GM23248 (cell line): ENCODE data around the gene UNC93B1. TPM values are rescaled to one million over a fixed set of nuclear protein-coding genes. Genes with fewer than 3 reads are reported as not detected.
"Not testable (repeated sequence)": the region's sequence is repeated elsewhere in the genome, so short reads cannot be mapped to it uniquely, and the experiment has no call there.

ENCODE experiments used
- DNase-seq: peaks from one replicate; pipeline ENCODE4 v3.0.0-alpha.2; 2015
- H2AFZ ChIP-seq: fragments of 200-600 bp; sonication (generic); 2 replicates; pipeline ENCODE4 v1.6.1; 2016; ENCODE audit warnings: antibody characterized with exemption
- H3F3A ChIP-seq: fragments of 200-600 bp; sonication (generic); 2 replicates; pipeline ENCODE4 v1.6.1; 2016; ENCODE audit warnings: mild to moderate bottlenecking, antibody characterized with exemption, mixed run types; ENCODE audit not compliant: insufficient read depth
- H3K27ac ChIP-seq: fragments of 200-600 bp; sonication (generic); 2 replicates; pipeline ENCODE4 v1.5.1; 2016; ENCODE audit warnings: mild to moderate bottlenecking
- H3K27me3 ChIP-seq: fragments of 200-600 bp; sonication (generic); replicated peaks from 2 replicates; pipeline ENCODE4 v1.6.1; 2016; ENCODE audit warnings: mild to moderate bottlenecking; ENCODE audit not compliant: insufficient read depth
- H3K36me3 ChIP-seq: fragments of 200-600 bp; sonication (generic); 2 replicates; pipeline ENCODE4 v1.6.1; 2016; ENCODE audit warnings: low read depth, mild to moderate bottlenecking
- H3K4me1 ChIP-seq: fragments of 200-600 bp; sonication (generic); 2 replicates; pipeline ENCODE4 v1.6.1; 2016; ENCODE audit warnings: mild to moderate bottlenecking; ENCODE audit not compliant: insufficient read depth
- H3K4me2 ChIP-seq: fragments of 200-600 bp; sonication (generic); one replicate; pipeline ENCODE4 v1.6.1; 2016; ENCODE audit warnings: mild to moderate bottlenecking; ENCODE audit not compliant: unreplicated experiment
- H3K4me3 ChIP-seq: fragments of 200-600 bp; sonication (generic); 2 replicates; pipeline ENCODE4 v1.5.1; 2016; ENCODE audit warnings: mild to moderate bottlenecking
- H3K79me2 ChIP-seq: fragments of 200-600 bp; sonication (generic); 2 replicates; pipeline ENCODE4 v1.6.1; 2016; ENCODE audit warnings: mild to moderate bottlenecking; ENCODE audit not compliant: insufficient read depth
- H3K9ac ChIP-seq: fragments of 200-600 bp; sonication (generic); 2 replicates; pipeline ENCODE4 v1.6.1; 2016; ENCODE audit warnings: mild to moderate bottlenecking
- H3K9me2 ChIP-seq: fragments of 200-600 bp; sonication (generic); 2 replicates; pipeline ENCODE4 v1.6.1; 2016; ENCODE audit warnings: mixed run types, mild to moderate bottlenecking, moderate library complexity; ENCODE audit not compliant: insufficient read depth
- H3K9me3 ChIP-seq: fragments of 200-600 bp; sonication (generic); one replicate; pipeline ENCODE4 v1.6.1; 2017; ENCODE audit warnings: low read depth
- H4K20me1 ChIP-seq: fragments of 200-600 bp; sonication (generic); 2 replicates; pipeline ENCODE4 v1.6.0; 2016; ENCODE audit not compliant: insufficient read depth
- EZH2 ChIP-seq: fragments of 200-600 bp; sonication (generic); IDR thresholded peaks from 2 replicates; pipeline ENCODE4 v1.6.1; 2018; ENCODE audit warnings: antibody characterized with exemption, mild to moderate bottlenecking; ENCODE audit not compliant: insufficient read depth, poor library complexity, severe bottlenecking
- EZH2phosphoT487 ChIP-seq: fragments of 200-600 bp; sonication (generic); IDR thresholded peaks from 2 replicates; pipeline ENCODE4 v1.6.1; 2018; ENCODE audit warnings: antibody characterized with exemption, moderate library complexity, mild to moderate bottlenecking, low read depth; ENCODE audit not compliant: insufficient read depth
- WGBS, 2 experiments: methylation state at CpG; one replicate each; pipeline ENCODE4 v1.1.6; 2015 to 2017; ENCODE audit warnings: low lambda C conversion rate in 2 of 2, low coverage in 1 of 2; ENCODE audit errors: missing lambda C conversion rate in 2 of 2; 5-methylcytosine and 5-hydroxymethylcytosine counted together
- in situ Hi-C: fragments of 300-500 bp; cut with MboI; formaldehyde crosslinking; loops from 2 replicates; pipeline ENCODE4 v1.15.0; 2020
- polyA plus RNA-seq: library from polyadenylated mRNA; unstranded; fragments of >200 nt; fragmentation: Nextera tagmentation; extraction: Ambion mirVana; gene quantifications from 2 replicates; pipeline ENCODE4 v1.2.1, GENCODE V29; 2016
- total RNA-seq: library from RNA; depleted of rRNA; stranded (reverse); fragments of >200 nt; shearing (Covaris generic); gene quantifications from 2 replicates; pipeline ENCODE4 v1.2.3, GENCODE V29; 2014

The UNC93B1 gene
- total and polyA plus RNA-seq, 2 experiments from 2014 or later: 20.9 to 41.1 TPM

- H4K20me1 ChIP-seq: no peaks in the 10 kb centered on the region
- H3K9me2 ChIP-seq: no peaks in the 10 kb centered on the region
- no peak overlapping the region for H3K9ac ChIP-seq
- no peak overlapping the region for H3K4me3 ChIP-seq
- no peaks in the 10 kb centered on the region for H3K9me3 ChIP-seq
- no peaks in the 10 kb centered on the region; the same call in 1 of the 2 replicates for H3F3A ChIP-seq
- no peak overlapping the region for H3K27ac ChIP-seq
- DNase-seq: no peak
- H3K27me3 ChIP-seq: no peaks in the 10 kb centered on the region
- in situ Hi-C loops: no loop called here
- H3K36me3 ChIP-seq: no peaks in the 10 kb centered on the region
- no peaks in the 10 kb centered on the region for H3K79me2 ChIP-seq
- no peak overlapping the region for H3K4me2 ChIP-seq
- WGBS, 2 experiments: 88 to 96% methylated on average over 9 of the region's 9 CpGs
- TF ChIP-seq EZH2phosphoT487 (no peak), EZH2 (no peak)
- no peaks in the 10 kb centered on the region for H3K4me1 ChIP-seq
- no peak overlapping the region for H2AFZ ChIP-seq
These were observed 5.5 kb downstream of the UNC93B1 start for GRCh38 chr11:67998150-67999045.

DNA sequence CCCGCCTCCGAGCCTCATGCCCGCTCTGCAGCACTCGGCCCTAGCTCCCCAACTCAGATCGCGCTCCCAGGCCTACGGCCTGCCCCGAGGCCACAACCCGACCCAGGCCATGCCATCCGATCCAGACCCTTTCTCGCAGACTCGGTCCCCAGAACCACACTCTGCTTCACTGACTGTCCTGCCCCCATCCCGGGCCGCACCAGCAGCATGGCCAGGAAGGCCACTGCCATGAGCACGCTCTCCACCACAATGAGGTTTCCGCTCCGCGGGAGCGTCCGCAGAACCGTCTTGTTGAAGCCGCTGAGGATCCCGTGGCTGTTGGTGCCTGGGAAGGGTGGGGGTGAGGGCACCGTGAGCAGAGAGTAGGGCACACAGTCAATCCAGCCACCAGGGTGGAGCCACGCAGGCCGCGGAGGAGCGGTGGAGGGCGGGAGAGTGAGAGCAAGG, 6.4 kb downstream of the UNC93B1 start:
- H3K79me2 ChIP-seq: no peaks in the 10 kb centered on the region
- H3K9me3 ChIP-seq: no peaks in the 10 kb centered on the region
- in situ Hi-C loops: no loop called here
- no peaks in the 10 kb centered on the region; the same call in 1 of the 2 replicates for H3F3A ChIP-seq
- WGBS, 2 experiments: 91 to 93% methylated on average over 15 to 29 of the region's 29 CpGs
- H3K27me3 ChIP-seq: no peaks in the 10 kb centered on the region
- DNase-seq: no peak
- H4K20me1 ChIP-seq: no peaks in the 10 kb centered on the region
- no peaks in the 10 kb centered on the region for H3K36me3 ChIP-seq
- no peaks in the 10 kb centered on the region for H3K9me2 ChIP-seq
- peak overlapping the region; percentile 29; the same call in 1 of the 2 replicates for H2AFZ ChIP-seq
- TF ChIP-seq EZH2: no peak
- no peak overlapping the region for H3K27ac ChIP-seq
- H3K4me2 ChIP-seq: no peak overlapping the region
- H3K9ac ChIP-seq: no peak overlapping the region
- H3K4me1 ChIP-seq: no peaks in the 10 kb centered on the region
- no peak overlapping the region for H3K4me3 ChIP-seq

- Histone ChIP-seq H3K4me1 (no peaks in the 10 kb centered on the region), H3K36me3 (no peaks in the 10 kb centered on the region), H3K27me3 (no peaks in the 10 kb centered on the region), H3K9me2 (no peaks in the 10 kb centered on the region), H4K20me1 (no peaks in the 10 kb centered on the region), H3K9me3 (no peaks in the 10 kb centered on the region), H3K4me3 (no peak overlapping the region), H3F3A (no peaks in the 10 kb centered on the region), H3K27ac (no peak overlapping the region), H3K9ac (no peak overlapping the region), H3K79me2 (no peaks in the 10 kb centered on the region), H2AFZ (peak overlapping the region; percentile 29; the same call in 1 of the 2 replicates), H3K4me2 (no peak overlapping the region)
- in situ Hi-C loops: no loop called here
- TF ChIP-seq EZH2phosphoT487: no peak
- TF ChIP-seq EZH2: no peak
- DNase-seq: peak; percentile 73
- 46 to 63% methylated on average over 21 to 41 of the region's 41 CpGs for WGBS, 2 experiments
These were observed 7.0 kb downstream of the UNC93B1 start for GRCh38 chr11:67996622-67997474.

- Histone ChIP-seq H3K27ac (no peak overlapping the region), H3K79me2 (no peaks in the 10 kb centered on the region), H3K9me2 (no peaks in the 10 kb centered on the region), H2AFZ (no peak overlapping the region), H3F3A (no peaks in the 10 kb centered on the region), H3K4me2 (no peak overlapping the region), H3K4me1 (no peaks in the 10 kb centered on the region), H4K20me1 (no peaks in the 10 kb centered on the region), H3K9ac (no peak overlapping the region), H3K4me3 (no peak overlapping the region), H3K9me3 (no peaks in the 10 kb centered on the region), H3K36me3 (no peaks in the 10 kb centered on the region), H3K27me3 (no peaks in the 10 kb centered on the region)
- DNase-seq: no peak
- in situ Hi-C loops: no loop called here
- WGBS, 2 experiments: 95 to 100% methylated on average over 5 to 13 of the region's 13 CpGs
- TF ChIP-seq EZH2 (no peak), EZH2phosphoT487 (no peak)
These were observed 7.8 kb downstream of the UNC93B1 start for GRCh38 chr11:67996051-67996450.

DNA sequence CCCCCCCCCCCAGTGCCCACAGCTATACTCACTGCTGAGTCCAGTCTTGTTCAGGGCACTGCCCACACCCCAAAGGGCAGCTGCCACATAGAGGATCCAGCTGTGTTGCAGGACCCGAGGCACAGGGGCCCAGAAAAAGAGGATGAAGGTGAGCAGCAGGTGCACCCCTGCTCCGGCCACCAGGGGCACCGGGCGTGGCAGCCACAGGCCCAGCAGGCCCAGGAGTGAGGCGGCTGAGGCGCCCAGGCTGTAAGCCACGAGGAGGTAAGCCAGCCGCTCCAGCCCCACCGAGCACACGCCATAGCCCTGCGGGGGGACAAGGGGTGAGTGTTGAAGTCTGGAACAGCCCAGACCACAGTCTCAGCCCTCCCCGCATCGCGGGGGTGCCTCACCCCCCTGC, 8.3 kb downstream of the UNC93B1 start:
- H3K9me3 ChIP-seq: not testable (repeated sequence)

DNA sequence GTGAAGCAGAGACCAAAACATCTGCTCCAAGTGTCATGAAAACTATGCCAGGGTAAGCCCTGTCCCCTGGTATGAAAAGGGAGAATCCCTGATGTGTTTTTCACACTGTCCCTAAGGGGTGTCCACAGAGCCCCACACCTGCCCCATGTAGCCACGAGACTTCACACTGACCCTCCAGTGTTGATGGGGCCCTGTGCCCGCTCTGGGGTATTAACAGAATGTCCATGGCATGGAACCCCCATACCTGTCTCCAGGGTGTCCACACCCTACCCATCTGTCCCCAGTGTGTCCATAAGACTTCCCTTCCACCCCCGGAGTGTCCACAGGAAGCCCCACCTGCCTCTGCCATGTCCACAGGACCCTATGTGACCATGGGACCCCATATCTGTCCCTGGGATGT, 8.8 kb downstream of the UNC93B1 start:
- DNase-seq, H3K4me3 ChIP-seq, H3K79me2 ChIP-seq, H3K27me3 ChIP-seq, H4K20me1 ChIP-seq, H3K36me3 ChIP-seq, in situ Hi-C loops, H3K4me2 ChIP-seq, H3K9ac ChIP-seq, H3K4me1 ChIP-seq, H3K9me3 ChIP-seq, H3K9me2 ChIP-seq, H3K27ac ChIP-seq, H2AFZ ChIP-seq, H3F3A ChIP-seq: not testable (repeated sequence)
- 92 to 95% methylated on average over 3 of the region's 3 CpGs for WGBS, 2 experiments

More for the DNA sequence above, 8.3 kb downstream of the UNC93B1 start:
- H3K4me2 ChIP-seq, H3K27me3 ChIP-seq, H3F3A ChIP-seq, H3K79me2 ChIP-seq, H3K4me1 ChIP-seq, H3K4me3 ChIP-seq, H4K20me1 ChIP-seq, DNase-seq, H2AFZ ChIP-seq, H3K36me3 ChIP-seq, H3K9ac ChIP-seq, in situ Hi-C loops, H3K9me2 ChIP-seq, H3K27ac ChIP-seq: not testable (repeated sequence)
- WGBS, 2 experiments: 92 to 94% methylated on average over 11 to 14 of the region's 14 CpGs
